HEK293 (cell line): ENCODE results near the gene FCHSD1.

Experiments
- CTCF ChIA-PET: fragments of 350-600 bp; formaldehyde crosslinking; extraction: SDS; loops from one replicate; lab custom pipeline; 2021; ENCODE audit warnings: antibody characterized with exemption; lab: Yijun Ruan, JAX
- POLR2A ChIA-PET: fragments of 300-600 bp; formaldehyde crosslinking; extraction: SDS; loops from one replicate; lab custom pipeline; 2020; ENCODE audit warnings: antibody characterized with exemption, inconsistent platforms; lab: Yijun Ruan, JAX
- H3K27ac ChIP-seq: fragments of 200-500 bp; sonication (Bioruptor generic); 2 replicates; pipeline ENCODE4 v1.5.1; 2014; ENCODE audit warnings: low read depth, low read length, control low read depth, inconsistent platforms; ENCODE audit errors: extremely low read depth
- H3K36me3 ChIP-seq, 2 experiments: fragments of 200-500 bp in 1 of 2; sonication (Bioruptor generic) in 1 of 2; 1 replicate in 1 of 2; 2 replicates in 1 of 2; pipeline ENCODE4 v1.5.1; 2014 to 2017; ENCODE audit warnings: inconsistent platforms in 2 of 2, low read length in 2 of 2; ENCODE audit not compliant: control insufficient read depth in 2 of 2, insufficient read depth in 1 of 2
- H3K4me1 ChIP-seq: fragments of 200-500 bp; sonication (Bioruptor generic); 2 replicates; pipeline ENCODE4 v1.5.1; 2014; ENCODE audit warnings: mild to moderate bottlenecking, low read length, inconsistent platforms; ENCODE audit not compliant: control insufficient read depth, insufficient read depth
- H3K4me3 ChIP-seq: 2 replicates; pipeline ENCODE4 v1.5.1; 2011; ENCODE audit warnings: low read depth, mild to moderate bottlenecking, control low read depth, low read length, moderate library complexity
- H3K9me3 ChIP-seq: fragments of 200-500 bp; sonication (Bioruptor generic); 2 replicates; pipeline ENCODE4 v1.5.1; 2014; ENCODE audit warnings: low read depth, low read length, inconsistent platforms; ENCODE audit not compliant: control insufficient read depth, insufficient read depth
- GLIS2 ChIP-seq: fragments of 450-650 bp; formaldehyde crosslinking; IDR thresholded peaks from 2 replicates; pipeline ENCODE4 v1.5.1; 2016; ENCODE audit warnings: missing biosample characterization, missing genetic modification characterization
- RBAK ChIP-seq: fragments of 450-650 bp; formaldehyde crosslinking; IDR thresholded peaks from 2 replicates; pipeline ENCODE4 v1.5.1; 2016; ENCODE audit warnings: missing biosample characterization, missing genetic modification characterization
- SCRT2 ChIP-seq: fragments of 450-650 bp; formaldehyde crosslinking; IDR thresholded peaks from 2 replicates; pipeline ENCODE4 v1.5.1; 2016; ENCODE audit warnings: missing biosample characterization, missing genetic modification characterization
- SP7 ChIP-seq: fragments of 450-650 bp; formaldehyde crosslinking; IDR thresholded peaks from 2 replicates; pipeline ENCODE4 v1.5.1; 2016; ENCODE audit warnings: missing biosample characterization, missing genetic modification characterization
- WT1 ChIP-seq: fragments of 450-650 bp; formaldehyde crosslinking; IDR thresholded peaks from 2 replicates; pipeline ENCODE4 v1.5.1; 2016; ENCODE audit warnings: missing biosample characterization, missing genetic modification characterization
- ZBTB21 ChIP-seq: fragments of 450-650 bp; formaldehyde crosslinking; IDR thresholded peaks from 2 replicates; pipeline ENCODE4 v1.5.1; 2017; ENCODE audit warnings: missing biosample characterization, missing genetic modification characterization
- ZFHX2 ChIP-seq: fragments of 450-650 bp; formaldehyde crosslinking; conservative IDR thresholded peaks from 2 replicates; pipeline ENCODE4 v1.5.1; 2016; ENCODE audit warnings: missing biosample characterization, missing genetic modification characterization
- ZFP37 ChIP-seq: fragments of 450-650 bp; formaldehyde crosslinking; IDR thresholded peaks from 2 replicates; pipeline ENCODE4 v1.5.1; 2016; ENCODE audit warnings: missing biosample characterization, missing genetic modification characterization
- ZNF24 ChIP-seq: fragments of 450-650 bp; formaldehyde crosslinking; IDR thresholded peaks from 2 replicates; pipeline ENCODE4 v1.5.1; 2016; ENCODE audit warnings: missing biosample characterization, missing genetic modification characterization
- ZNF514 ChIP-seq: fragments of 450-650 bp; formaldehyde crosslinking; IDR thresholded peaks from 2 replicates; pipeline ENCODE4 v1.5.1; 2016; ENCODE audit warnings: missing biosample characterization, missing genetic modification characterization
- ZNF521 ChIP-seq: fragments of 450-650 bp; formaldehyde crosslinking; IDR thresholded peaks from 2 replicates; pipeline ENCODE4 v1.5.1; 2017; ENCODE audit warnings: missing biosample characterization, mild to moderate bottlenecking, missing genetic modification characterization
- ZNF558 ChIP-seq: fragments of 450-650 bp; formaldehyde crosslinking; IDR thresholded peaks from 2 replicates; pipeline ENCODE4 v1.5.1; 2016; ENCODE audit warnings: missing biosample characterization, missing genetic modification characterization
- ZNF600 ChIP-seq: fragments of 450-650 bp; formaldehyde crosslinking; IDR thresholded peaks from 2 replicates; pipeline ENCODE4 v1.5.1; 2016; ENCODE audit warnings: missing biosample characterization, missing genetic modification characterization
- ZNF621 ChIP-seq: fragments of 450-650 bp; formaldehyde crosslinking; IDR thresholded peaks from 2 replicates; pipeline ENCODE4 v1.5.1; 2017; ENCODE audit warnings: missing biosample characterization, missing genetic modification characterization
- ZNF629 ChIP-seq: fragments of 450-650 bp; formaldehyde crosslinking; IDR thresholded peaks from 2 replicates; pipeline ENCODE4 v1.5.1; 2017; ENCODE audit warnings: missing biosample characterization, missing genetic modification characterization
- TF ChIP-seq, protein P1 (sequence below): IDR thresholded peaks from 2 replicates; pipeline ENCODE4 v1.6.1; 2011; ENCODE audit warnings: mild to moderate bottlenecking, low read depth, low read length, borderline replicate concordance
- TF ChIP-seq, protein P2 (sequence below): fragments of 450-650 bp; formaldehyde crosslinking; IDR thresholded peaks from 2 replicates; pipeline ENCODE4 v1.5.1; 2016; ENCODE audit warnings: missing biosample characterization, missing genetic modification characterization
- TF ChIP-seq, protein P3 (sequence below): fragments of 450-650 bp; formaldehyde crosslinking; IDR thresholded peaks from 2 replicates; pipeline ENCODE4 v1.5.1; 2016; ENCODE audit warnings: missing biosample characterization, missing genetic modification characterization
- TF ChIP-seq, protein P4 (sequence below): fragments of 450-650 bp; formaldehyde crosslinking; IDR thresholded peaks from 2 replicates; pipeline ENCODE4 v1.5.1; 2016; ENCODE audit warnings: missing biosample characterization, missing genetic modification characterization
- TF ChIP-seq, protein P5 (sequence below): fragments of 450-650 bp; formaldehyde crosslinking; IDR thresholded peaks from 2 replicates; pipeline ENCODE4 v1.5.1; 2017; ENCODE audit warnings: missing biosample characterization, missing genetic modification characterization
- TF ChIP-seq, protein P6 (sequence below): fragments of 450-650 bp; formaldehyde crosslinking; IDR thresholded peaks from 2 replicates; pipeline ENCODE4 v1.5.1; 2016; ENCODE audit warnings: missing biosample characterization, missing genetic modification characterization
- TF ChIP-seq, protein P7 (sequence below): fragments of 450-650 bp; formaldehyde crosslinking; IDR thresholded peaks from 2 replicates; pipeline ENCODE4 v1.5.1; 2016; ENCODE audit warnings: missing biosample characterization, missing genetic modification characterization
- TF ChIP-seq, protein P8 (sequence below): fragments of 450-650 bp; formaldehyde crosslinking; optimal IDR thresholded peaks from 2 replicates; pipeline ENCODE3; 2016; ENCODE audit warnings: missing biosample characterization, mild to moderate bottlenecking, missing genetic modification characterization

FCHSD1 gene

DNA sequence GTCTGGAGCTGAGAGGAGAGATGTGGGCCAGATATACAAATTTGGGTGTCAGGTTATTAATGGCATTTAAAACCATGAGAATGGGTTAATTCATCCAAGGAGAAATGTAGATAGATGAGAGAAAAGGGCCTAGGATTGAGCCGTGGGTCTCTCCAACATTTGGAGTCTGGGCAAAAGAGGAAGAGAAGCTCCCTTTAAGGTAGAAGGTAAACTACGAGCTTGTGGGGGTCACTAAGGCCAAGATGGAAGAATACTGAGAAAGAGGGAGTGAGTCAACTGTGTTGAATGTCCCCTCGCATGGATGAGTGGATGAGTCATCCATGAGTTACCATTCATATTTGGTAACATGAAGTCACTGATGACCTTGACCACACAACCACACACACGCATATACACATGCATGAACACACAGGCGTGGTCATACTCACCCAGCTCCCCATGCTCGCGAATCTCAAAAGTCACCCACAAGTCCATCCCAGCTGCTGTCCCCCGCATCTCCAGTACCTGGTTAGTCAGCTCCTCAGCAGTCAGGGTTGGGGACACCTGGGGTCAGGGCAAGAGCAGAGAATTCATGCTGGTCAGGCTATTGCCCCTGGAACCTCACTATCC lies 6.8 kb upstream of the FCHSD1 start:
- no peak overlapping the region for H3K4me3 ChIP-seq
- POLR2A ChIA-PET, result interaction anchor here (1.9 kb wide), 1 partner anchor 21 kb away, joined by 9 read pairs; the partner anchor contains the start of genes HDAC3 and RELL2
- H3K9me3 ChIP-seq, result no peaks in the 10 kb centered on the region
- CTCF ChIA-PET, result interaction anchor here (0.7 to 1.9 kb wide), 4 partner anchors 11 to 357 kb away, joined by 3 to 8 read pairs (median 4); no protein-coding TSS in a partner anchor
- no peaks in the 10 kb centered on the region for H3K4me1 ChIP-seq
- peaks cover 0 to 6% of the 10 kb centered on the region in 2 experiments; a peak in 1 of 3 replicates for H3K36me3 ChIP-seq
- H3K27ac ChIP-seq, result no peak overlapping the region
- TF ChIP-seq ZNF558 (tag by site-specific recombination) (peak; percentile 86), ZNF621 (tag by site-specific recombination) (no peak), ZNF514 (tag by site-specific recombination) (no peak), WT1 (tag by site-specific recombination) (no peak), SP7 (tag by site-specific recombination) (peak; percentile 83), ZNF600 (tag by site-specific recombination) (no peak; the same call in 1 of the 2 replicates), RBAK (tag by site-specific recombination) (peak; percentile 55; the same call in 1 of the 2 replicates), GLIS2 (tag by site-specific recombination) (0 out of 2 replicates have a peak, but pooled peaks have one; percentile 36), ZBTB21 (tag by site-specific recombination) (peak; percentile 95), ZNF629 (tag by site-specific recombination) (peak; percentile 96), ZFP37 (tag by site-specific recombination) (peak; percentile 86), ZNF521 (tag by site-specific recombination) (no peak), ZNF24 (tag by site-specific recombination) (peak; percentile 61; the same call in 1 of the 2 replicates), ZFHX2 (peak; percentile 36; the same call in 1 of the 2 replicates), SCRT2 (tag by site-specific recombination) (peak; percentile 85)
- TF ChIP-seq, protein P1, sequence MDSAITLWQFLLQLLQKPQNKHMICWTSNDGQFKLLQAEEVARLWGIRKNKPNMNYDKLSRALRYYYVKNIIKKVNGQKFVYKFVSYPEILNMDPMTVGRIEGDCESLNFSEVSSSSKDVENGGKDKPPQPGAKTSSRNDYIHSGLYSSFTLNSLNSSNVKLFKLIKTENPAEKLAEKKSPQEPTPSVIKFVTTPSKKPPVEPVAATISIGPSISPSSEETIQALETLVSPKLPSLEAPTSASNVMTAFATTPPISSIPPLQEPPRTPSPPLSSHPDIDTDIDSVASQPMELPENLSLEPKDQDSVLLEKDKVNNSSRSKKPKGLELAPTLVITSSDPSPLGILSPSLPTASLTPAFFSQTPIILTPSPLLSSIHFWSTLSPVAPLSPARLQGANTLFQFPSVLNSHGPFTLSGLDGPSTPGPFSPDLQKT, result no peak
- TF ChIP-seq, protein P2, sequence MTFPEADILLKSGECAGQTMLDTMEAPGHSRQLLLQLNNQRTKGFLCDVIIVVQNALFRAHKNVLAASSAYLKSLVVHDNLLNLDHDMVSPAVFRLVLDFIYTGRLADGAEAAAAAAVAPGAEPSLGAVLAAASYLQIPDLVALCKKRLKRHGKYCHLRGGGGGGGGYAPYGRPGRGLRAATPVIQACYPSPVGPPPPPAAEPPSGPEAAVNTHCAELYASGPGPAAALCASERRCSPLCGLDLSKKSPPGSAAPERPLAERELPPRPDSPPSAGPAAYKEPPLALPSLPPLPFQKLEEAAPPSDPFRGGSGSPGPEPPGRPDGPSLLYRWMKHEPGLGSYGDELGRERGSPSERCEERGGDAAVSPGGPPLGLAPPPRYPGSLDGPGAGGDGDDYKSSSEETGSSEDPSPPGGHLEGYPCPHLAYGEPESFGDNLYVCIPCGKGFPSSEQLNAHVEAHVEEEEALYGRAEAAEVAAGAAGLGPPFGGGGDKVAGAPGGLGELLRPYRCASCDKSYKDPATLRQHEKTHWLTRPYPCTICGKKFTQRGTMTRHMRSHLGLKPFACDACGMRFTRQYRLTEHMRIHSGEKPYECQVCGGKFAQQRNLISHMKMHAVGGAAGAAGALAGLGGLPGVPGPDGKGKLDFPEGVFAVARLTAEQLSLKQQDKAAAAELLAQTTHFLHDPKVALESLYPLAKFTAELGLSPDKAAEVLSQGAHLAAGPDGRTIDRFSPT (tag by site-specific recombination), result peak; percentile 93
- TF ChIP-seq, protein P3, sequence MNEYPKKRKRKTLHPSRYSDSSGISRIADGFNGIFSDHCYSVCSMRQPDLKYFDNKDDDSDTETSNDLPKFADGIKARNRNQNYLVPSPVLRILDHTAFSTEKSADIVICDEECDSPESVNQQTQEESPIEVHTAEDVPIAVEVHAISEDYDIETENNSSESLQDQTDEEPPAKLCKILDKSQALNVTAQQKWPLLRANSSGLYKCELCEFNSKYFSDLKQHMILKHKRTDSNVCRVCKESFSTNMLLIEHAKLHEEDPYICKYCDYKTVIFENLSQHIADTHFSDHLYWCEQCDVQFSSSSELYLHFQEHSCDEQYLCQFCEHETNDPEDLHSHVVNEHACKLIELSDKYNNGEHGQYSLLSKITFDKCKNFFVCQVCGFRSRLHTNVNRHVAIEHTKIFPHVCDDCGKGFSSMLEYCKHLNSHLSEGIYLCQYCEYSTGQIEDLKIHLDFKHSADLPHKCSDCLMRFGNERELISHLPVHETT, result peak; percentile 85
- TF ChIP-seq, protein P4, sequence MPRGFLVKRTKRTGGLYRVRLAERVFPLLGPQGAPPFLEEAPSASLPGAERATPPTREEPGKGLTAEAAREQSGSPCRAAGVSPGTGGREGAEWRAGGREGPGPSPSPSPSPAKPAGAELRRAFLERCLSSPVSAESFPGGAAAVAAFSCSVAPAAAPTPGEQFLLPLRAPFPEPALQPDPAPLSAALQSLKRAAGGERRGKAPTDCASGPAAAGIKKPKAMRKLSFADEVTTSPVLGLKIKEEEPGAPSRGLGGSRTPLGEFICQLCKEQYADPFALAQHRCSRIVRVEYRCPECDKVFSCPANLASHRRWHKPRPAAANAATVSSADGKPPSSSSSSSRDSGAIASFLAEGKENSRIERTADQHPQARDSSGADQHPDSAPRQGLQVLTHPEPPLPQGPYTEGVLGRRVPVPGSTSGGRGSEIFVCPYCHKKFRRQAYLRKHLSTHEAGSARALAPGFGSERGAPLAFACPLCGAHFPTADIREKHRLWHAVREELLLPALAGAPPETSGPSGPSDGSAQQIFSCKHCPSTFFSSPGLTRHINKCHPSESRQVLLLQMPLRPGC (tag by site-specific recombination), result peak; percentile 74
- TF ChIP-seq, protein P5, sequence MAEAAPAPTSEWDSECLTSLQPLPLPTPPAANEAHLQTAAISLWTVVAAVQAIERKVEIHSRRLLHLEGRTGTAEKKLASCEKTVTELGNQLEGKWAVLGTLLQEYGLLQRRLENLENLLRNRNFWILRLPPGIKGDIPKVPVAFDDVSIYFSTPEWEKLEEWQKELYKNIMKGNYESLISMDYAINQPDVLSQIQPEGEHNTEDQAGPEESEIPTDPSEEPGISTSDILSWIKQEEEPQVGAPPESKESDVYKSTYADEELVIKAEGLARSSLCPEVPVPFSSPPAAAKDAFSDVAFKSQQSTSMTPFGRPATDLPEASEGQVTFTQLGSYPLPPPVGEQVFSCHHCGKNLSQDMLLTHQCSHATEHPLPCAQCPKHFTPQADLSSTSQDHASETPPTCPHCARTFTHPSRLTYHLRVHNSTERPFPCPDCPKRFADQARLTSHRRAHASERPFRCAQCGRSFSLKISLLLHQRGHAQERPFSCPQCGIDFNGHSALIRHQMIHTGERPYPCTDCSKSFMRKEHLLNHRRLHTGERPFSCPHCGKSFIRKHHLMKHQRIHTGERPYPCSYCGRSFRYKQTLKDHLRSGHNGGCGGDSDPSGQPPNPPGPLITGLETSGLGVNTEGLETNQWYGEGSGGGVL (tag by site-specific recombination), result peak; percentile 59; the same call in 1 of the 2 replicates
- TF ChIP-seq, protein P6, sequence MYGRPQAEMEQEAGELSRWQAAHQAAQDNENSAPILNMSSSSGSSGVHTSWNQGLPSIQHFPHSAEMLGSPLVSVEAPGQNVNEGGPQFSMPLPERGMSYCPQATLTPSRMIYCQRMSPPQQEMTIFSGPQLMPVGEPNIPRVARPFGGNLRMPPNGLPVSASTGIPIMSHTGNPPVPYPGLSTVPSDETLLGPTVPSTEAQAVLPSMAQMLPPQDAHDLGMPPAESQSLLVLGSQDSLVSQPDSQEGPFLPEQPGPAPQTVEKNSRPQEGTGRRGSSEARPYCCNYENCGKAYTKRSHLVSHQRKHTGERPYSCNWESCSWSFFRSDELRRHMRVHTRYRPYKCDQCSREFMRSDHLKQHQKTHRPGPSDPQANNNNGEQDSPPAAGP (tag by site-specific recombination), result 0 out of 2 replicates have a peak, but pooled peaks have one; percentile 40
- TF ChIP-seq, protein P7, sequence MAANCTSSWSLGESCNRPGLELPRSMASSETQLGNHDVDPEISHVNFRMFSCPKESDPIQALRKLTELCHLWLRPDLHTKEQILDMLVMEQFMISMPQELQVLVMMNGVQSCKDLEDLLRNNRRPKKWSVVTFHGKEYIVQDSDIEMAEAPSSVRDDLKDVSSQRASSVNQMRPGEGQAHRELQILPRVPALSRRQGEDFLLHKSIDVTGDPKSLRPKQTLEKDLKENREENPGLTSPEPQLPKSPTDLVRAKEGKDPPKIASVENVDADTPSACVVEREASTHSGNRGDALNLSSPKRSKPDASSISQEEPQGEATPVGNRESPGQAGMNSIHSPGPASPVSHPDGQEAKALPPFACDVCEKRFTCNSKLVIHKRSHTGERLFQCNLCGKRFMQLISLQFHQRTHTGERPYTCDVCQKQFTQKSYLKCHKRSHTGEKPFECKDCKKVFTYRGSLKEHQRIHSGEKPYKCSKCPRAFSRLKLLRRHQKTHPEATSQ (tag by site-specific recombination), result peak; percentile 83; the same call in 1 of the 2 replicates
- TF ChIP-seq, protein P8, sequence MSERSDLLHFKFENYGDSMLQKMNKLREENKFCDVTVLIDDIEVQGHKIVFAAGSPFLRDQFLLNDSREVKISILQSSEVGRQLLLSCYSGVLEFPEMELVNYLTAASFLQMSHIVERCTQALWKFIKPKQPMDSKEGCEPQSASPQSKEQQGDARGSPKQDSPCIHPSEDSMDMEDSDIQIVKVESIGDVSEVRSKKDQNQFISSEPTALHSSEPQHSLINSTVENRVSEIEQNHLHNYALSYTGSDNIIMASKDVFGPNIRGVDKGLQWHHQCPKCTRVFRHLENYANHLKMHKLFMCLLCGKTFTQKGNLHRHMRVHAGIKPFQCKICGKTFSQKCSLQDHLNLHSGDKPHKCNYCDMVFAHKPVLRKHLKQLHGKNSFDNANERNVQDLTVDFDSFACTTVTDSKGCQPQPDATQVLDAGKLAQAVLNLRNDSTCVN (tag by site-specific recombination), result no peak
